GM20000 (cell line): ENCODE results near the gene ALDH3B1.
"Not testable (repeated sequence)": the region's sequence is repeated elsewhere in the genome, so short reads cannot be mapped to it uniquely, and the experiment has no call there.

Source experiments
- DNase-seq: peaks from one replicate; pipeline ENCODE4 v3.0.0; 2012; ENCODE audit warnings: low spot score
- CTCF ChIP-seq: IDR thresholded peaks from 2 replicates; pipeline ENCODE4 v1.5.1; 2012; ENCODE audit warnings: mild to moderate bottlenecking, control low read depth; ENCODE audit errors: extremely low read depth, missing control alignments

ALDH3B1 gene

GRCh38 chr11:68010090-68011041 lies at the start of gene ALDH3B1:
Gene ALDH3B1 (plus strand): TSS chr11:68010327. CDS start chr11:68015298, 4,971 bp downstream.
- TF ChIP-seq CTCF: no peak
- no peak for DNase-seq

GRCh38 chr11:67963217-67963616 lies 46.9 kb upstream of the ALDH3B1 start:
- not testable (repeated sequence) for DNase-seq

- not testable (repeated sequence) for DNase-seq
Observed at GRCh38 chr11:67963879-67964278, 46.2 kb upstream of the ALDH3B1 start.

- not testable (repeated sequence) for DNase-seq
Observed at GRCh38 chr11:67964746-67965145, 45.4 kb upstream of the ALDH3B1 start.

GRCh38 chr11:67965830-67966348 lies 44.2 kb upstream of the ALDH3B1 start:
- not testable (repeated sequence) for DNase-seq

GRCh38 chr11:67974746-67975145 lies 35.4 kb upstream of the ALDH3B1 start:
- not testable (repeated sequence) for DNase-seq

- DNase-seq: not testable (repeated sequence)
Observed at GRCh38 chr11:67978766-67979418, 31.2 kb upstream of the ALDH3B1 start.

- not testable (repeated sequence) for DNase-seq
Observed at GRCh38 chr11:67981226-67981625, 28.9 kb upstream of the ALDH3B1 start.

- DNase-seq: not testable (repeated sequence)
Observed at GRCh38 chr11:67982255-67982857, 27.8 kb upstream of the ALDH3B1 start.

GRCh38 chr11:67983951-67984350 lies 26.2 kb upstream of the ALDH3B1 start:
- no peak for TF ChIP-seq CTCF
- no peak for DNase-seq

GRCh38 chr11:67985302-67985701 lies 24.8 kb upstream of the ALDH3B1 start:
- not testable (repeated sequence) for DNase-seq

GRCh38 chr11:67990546-67991346 lies 19.4 kb upstream of the ALDH3B1 start:
- not testable (repeated sequence) for DNase-seq

- not testable (repeated sequence) for DNase-seq
Observed at GRCh38 chr11:67991347-67992121, 18.6 kb upstream of the ALDH3B1 start.
